Measurements from ENCODE around the gene MCM3AP. TPM values are rescaled to one million over a fixed set of nuclear protein-coding genes. Genes with fewer than 3 reads are reported as not detected.

The MCM3AP gene
- total RNA-seq, 2 donors from 2014 or later, result 84.3 to 101 TPM

- Histone ChIP-seq H3K36me3 (peaks cover 70% of the 10 kb centered on the region), H3K27me3 (replicated peaks; ENCODE audit: insufficient read depth) (no peaks in the 10 kb centered on the region), H3K4me1 (ENCODE audit: control insufficient read depth in 1 of 2, low read depth in 2 of 2) (no peaks in the 10 kb centered on the region), H3K4me3 (no peak overlapping the region), H3K27ac (no peak overlapping the region), H3K9me3 (no peaks in the 10 kb centered on the region)
- ATAC-seq (ENCODE audit: insufficient number of reproducible peaks, low FRiP score, low read depth) (no peak), DNase-seq (ENCODE audit: low spot score) (no peak)
- no peak for TF ChIP-seq CTCF (IDR thresholded peaks at IDR 0.05)
Observed at GRCh38 chr21:46264046-46264689, 21.2 kb downstream of the MCM3AP start.

GRCh38 chr21:46256501-46256994, 28.9 kb downstream of the MCM3AP start:
- TF ChIP-seq CTCF (IDR thresholded peaks at IDR 0.05), result no peak
- Histone ChIP-seq H3K27me3 (replicated peaks; ENCODE audit: insufficient read depth) (no peaks in the 10 kb centered on the region), H3K27ac (no peak overlapping the region), H3K4me1 (ENCODE audit: control insufficient read depth in 1 of 2, low read depth in 2 of 2) (no peaks in the 10 kb centered on the region), H3K4me3 (no peak overlapping the region), H3K36me3 (peaks cover 90% of the 10 kb centered on the region), H3K9me3 (no peaks in the 10 kb centered on the region)
- ATAC-seq (ENCODE audit: insufficient number of reproducible peaks, low FRiP score, low read depth), result no peak
- DNase-seq (ENCODE audit: low spot score), result no peak

DNA sequence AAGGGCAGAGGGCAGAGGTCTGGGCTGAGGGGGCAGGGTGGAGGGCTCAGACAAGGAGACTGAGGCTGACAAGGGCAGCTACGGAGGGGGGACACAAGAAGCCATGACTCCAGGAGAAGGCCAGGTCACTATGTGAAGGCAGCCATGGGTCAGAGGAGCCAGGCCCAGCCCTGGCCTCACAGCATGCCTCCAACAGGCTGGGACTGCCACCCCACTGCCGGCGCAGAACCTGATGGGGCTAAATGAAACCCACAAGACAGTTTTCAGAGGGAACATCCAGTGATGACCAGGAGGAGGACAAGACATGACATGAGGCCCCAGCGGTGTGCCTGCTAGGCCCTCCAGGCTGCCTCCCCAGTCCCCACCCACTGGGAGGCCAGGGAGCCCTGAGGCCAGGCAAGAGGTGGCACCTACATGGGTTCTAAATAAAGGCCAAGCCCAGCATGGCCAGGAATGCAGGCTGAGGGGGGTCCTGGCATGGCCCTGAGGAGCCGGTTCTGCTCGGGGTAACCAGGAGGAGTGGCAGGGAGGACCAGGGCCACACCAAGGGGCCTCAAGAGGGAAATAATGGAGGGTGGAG, 29.6 kb downstream of the MCM3AP start:
- Histone ChIP-seq H3K36me3 (peaks cover 89% of the 10 kb centered on the region), H3K9me3 (no peaks in the 10 kb centered on the region)
- no peak for ATAC-seq (ENCODE audit: insufficient number of reproducible peaks, low FRiP score, low read depth)

DNA sequence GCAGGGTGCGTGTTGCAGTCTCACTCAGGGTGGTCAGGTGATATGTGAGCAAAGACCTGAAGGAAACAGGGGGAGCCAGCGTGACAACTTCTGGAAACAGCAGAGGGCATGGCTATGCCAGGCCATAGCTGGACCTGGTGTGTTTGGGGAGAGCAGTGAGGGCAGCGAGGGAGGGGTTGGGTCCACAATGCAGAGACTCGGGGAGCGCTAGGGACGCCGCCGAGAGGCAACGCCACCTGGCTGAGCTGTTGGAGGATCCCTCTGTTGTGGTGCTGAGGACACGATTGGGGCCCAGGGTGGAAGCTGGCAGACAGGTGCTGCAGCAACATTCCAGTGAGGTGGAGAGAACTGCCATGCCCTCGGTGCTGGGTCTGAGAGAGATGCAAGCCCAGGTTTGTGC, 30.2 kb downstream of the MCM3AP start:
- Histone ChIP-seq H3K9me3 (no peaks in the 10 kb centered on the region), H3K4me3 (no peak overlapping the region), H3K36me3 (peaks cover 89% of the 10 kb centered on the region), H3K4me1 (ENCODE audit: control insufficient read depth in 1 of 2, low read depth in 2 of 2) (no peaks in the 10 kb centered on the region), H3K27ac (no peak overlapping the region), H3K27me3 (replicated peaks; ENCODE audit: insufficient read depth) (no peaks in the 10 kb centered on the region)
- TF ChIP-seq CTCF (IDR thresholded peaks at IDR 0.05), result no peak
- ATAC-seq (ENCODE audit: insufficient number of reproducible peaks, low FRiP score, low read depth) (no peak), DNase-seq (ENCODE audit: low spot score) (no peak)

More for the DNA sequence above, 29.6 kb downstream of the MCM3AP start:
- Histone ChIP-seq H3K27me3 (replicated peaks; ENCODE audit: insufficient read depth) (no peaks in the 10 kb centered on the region), H3K4me1 (ENCODE audit: control insufficient read depth in 1 of 2, low read depth in 2 of 2) (no peaks in the 10 kb centered on the region), H3K27ac (no peak overlapping the region), H3K4me3 (no peak overlapping the region)
- no peak for DNase-seq (ENCODE audit: low spot score)
- TF ChIP-seq CTCF (IDR thresholded peaks at IDR 0.05), result no peak

GRCh38 chr21:46254208-46254975, 31.0 kb downstream of the MCM3AP start:
- ATAC-seq (ENCODE audit: insufficient number of reproducible peaks, low FRiP score, low read depth), result no peak
- H3K36me3 ChIP-seq, result peaks cover 88% of the 10 kb centered on the region
- DNase-seq (ENCODE audit: low spot score), result no peak
- TF ChIP-seq CTCF (IDR thresholded peaks at IDR 0.05), result no peak
- H3K4me1 ChIP-seq (ENCODE audit: control insufficient read depth in 1 of 2, low read depth in 2 of 2), result no peaks in the 10 kb centered on the region
- no peak overlapping the region for H3K27ac ChIP-seq
- no peaks in the 10 kb centered on the region for H3K9me3 ChIP-seq
- no peak overlapping the region for H3K4me3 ChIP-seq
- H3K27me3 ChIP-seq (replicated peaks; ENCODE audit: insufficient read depth), result no peaks in the 10 kb centered on the region
